GM23338 (cell line): ENCODE measurements around the gene UNC93B1. TPM values are rescaled to one million over a fixed set of nuclear protein-coding genes. Genes with fewer than 3 reads are reported as not detected.

Experiments
- ATAC-seq: fragments of 200-7000 bp; cut with Tn5 transposase; 3 replicates; pipeline ENCODE4 v1.9.1; 2020
- DNase-seq: peaks from one replicate; pipeline ENCODE4 v3.0.0-alpha.2; 2015; ENCODE audit warnings: low spot score
- H2AFZ ChIP-seq: fragments of 200-600 bp; sonication (generic); 2 replicates; pipeline ENCODE4 v1.8.0; 2016; ENCODE audit warnings: antibody characterized with exemption, mild to moderate bottlenecking, moderate library complexity
- H3F3A ChIP-seq: fragments of 200-600 bp; sonication (generic); replicated peaks from 2 replicates; pipeline ENCODE4 v1.8.0; 2017; ENCODE audit warnings: antibody characterized with exemption, mixed run types, low read depth
- H3K27ac ChIP-seq: fragments of 200-600 bp; sonication (generic); 2 replicates; pipeline ENCODE4 v1.6.1; 2016; ENCODE audit warnings: low read depth
- H3K27me3 ChIP-seq: fragments of 200-600 bp; sonication (generic); 2 replicates; pipeline ENCODE4 v1.8.0; 2016; ENCODE audit warnings: mild to moderate bottlenecking, mixed run types, moderate library complexity; ENCODE audit not compliant: insufficient read depth
- H3K36me3 ChIP-seq: fragments of 200-600 bp; sonication (generic); 2 replicates; pipeline ENCODE4 v1.8.0; 2016; ENCODE audit warnings: mild to moderate bottlenecking; ENCODE audit not compliant: insufficient read depth
- H3K4me1 ChIP-seq: fragments of 200-600 bp; sonication (generic); 2 replicates; pipeline ENCODE4 v1.8.0; 2016; ENCODE audit warnings: mild to moderate bottlenecking, moderate library complexity; ENCODE audit not compliant: insufficient read depth
- H3K4me2 ChIP-seq: fragments of 200-600 bp; sonication (generic); 2 replicates; pipeline ENCODE4 v1.7.1; 2017; ENCODE audit warnings: mixed run types
- H3K4me3 ChIP-seq: fragments of 200-600 bp; sonication (generic); 2 replicates; pipeline ENCODE4 v1.6.1; 2016; ENCODE audit warnings: mixed run types
- H3K79me2 ChIP-seq: fragments of 200-600 bp; sonication (generic); replicated peaks from 2 replicates; pipeline ENCODE4 v1.8.0; 2017; ENCODE audit warnings: mild to moderate bottlenecking; ENCODE audit not compliant: insufficient read depth
- H3K9me2 ChIP-seq: fragments of 200-600 bp; sonication (generic); 2 replicates; pipeline ENCODE4 v1.8.0; 2017; ENCODE audit not compliant: insufficient read depth
- H4K20me1 ChIP-seq: fragments of 200-600 bp; sonication (generic); replicated peaks from 2 replicates; pipeline ENCODE4 v1.8.0; 2017; ENCODE audit warnings: mild to moderate bottlenecking; ENCODE audit not compliant: insufficient read depth
- H3K27ac Mint-ChIP-seq: 2 replicates; pipeline ENCODE4 v1.8.0; 2020; ENCODE audit warnings: inconsistent platforms, mild to moderate bottlenecking, moderate library complexity, mixed read lengths
- H3K27me3 Mint-ChIP-seq: 3 replicates; pipeline ENCODE4 v1.8.0; 2022; ENCODE audit warnings: low read depth, mild to moderate bottlenecking, moderate library complexity, mixed read lengths, inconsistent platforms; ENCODE audit not compliant: insufficient read depth, poor library complexity
- H3K36me3 Mint-ChIP-seq: 3 replicates; pipeline ENCODE4 v1.8.0; 2021; ENCODE audit warnings: low read depth, mild to moderate bottlenecking, inconsistent platforms, moderate library complexity, mixed read lengths
- H3K4me1 Mint-ChIP-seq: 3 replicates; pipeline ENCODE4 v1.8.0; 2020; ENCODE audit warnings: mild to moderate bottlenecking, inconsistent platforms, mixed read lengths
- H3K4me3 Mint-ChIP-seq: 3 replicates; pipeline ENCODE4 v1.8.0; 2021; ENCODE audit warnings: moderate library complexity, mild to moderate bottlenecking, inconsistent platforms, mixed read lengths
- H3K9me3 Mint-ChIP-seq: 3 replicates; pipeline ENCODE4 v1.8.0; 2020; ENCODE audit warnings: moderate library complexity, mild to moderate bottlenecking, inconsistent platforms, mixed read lengths
- EZH2 ChIP-seq: fragments of 200-600 bp; sonication (generic); IDR thresholded peaks from one replicate; pipeline ENCODE4 v1.8.0; 2017; ENCODE audit warnings: antibody characterized with exemption, mild to moderate bottlenecking, low read depth; ENCODE audit not compliant: unreplicated experiment
- EZH2phosphoT487 ChIP-seq: fragments of 200-600 bp; sonication (generic); IDR thresholded peaks from one replicate; pipeline ENCODE4 v1.8.1; 2018; ENCODE audit warnings: antibody characterized with exemption; ENCODE audit not compliant: unreplicated experiment
- JUNB ChIP-seq: IDR thresholded peaks from one replicate; pipeline ENCODE4 v1.6.1; 2016; ENCODE audit warnings: antibody characterized with exemption; ENCODE audit not compliant: unreplicated experiment
- POLR2AphosphoS5 ChIP-seq: IDR thresholded peaks from 2 replicates; pipeline ENCODE4 v1.6.1; 2016; ENCODE audit warnings: antibody characterized with exemption, low read depth
- STAT1 ChIP-seq: IDR thresholded peaks from one replicate; pipeline ENCODE4 v1.6.1; 2016; ENCODE audit warnings: antibody characterized with exemption; ENCODE audit not compliant: unreplicated experiment
- ZNF114 ChIP-seq: fragments of 250-450 bp; sonication (Bioruptor Pico); IDR thresholded peaks from 2 replicates; pipeline ENCODE4 v1.5.0; 2020; ENCODE audit warnings: mild to moderate bottlenecking, moderate library complexity
- ZNF331 ChIP-seq: fragments of 250-450 bp; sonication (Bioruptor Pico); IDR thresholded peaks from 2 replicates; pipeline ENCODE4 v1.5.0; 2020; ENCODE audit warnings: low read depth, mild to moderate bottlenecking, moderate library complexity
- polyA plus RNA-seq: library from polyadenylated mRNA; unstranded; fragments of >200 nt; fragmentation: Nextera tagmentation; extraction: Ambion mirVana; gene quantifications from 2 replicates; pipeline ENCODE4 v1.2.1, GENCODE V29; 2016
- total RNA-seq: library from RNA; depleted of rRNA; stranded (reverse); fragments of >200 nt; shearing (Covaris generic); gene quantifications from 2 replicates; pipeline ENCODE4 v1.2.3, GENCODE V29; 2014
- TF ChIP-seq, protein P1 (sequence below): IDR thresholded peaks from 2 replicates; pipeline ENCODE4 v1.6.1; 2016; ENCODE audit warnings: antibody characterized with exemption
- TF ChIP-seq, protein P2 (sequence below): fragments of 250-450 bp; sonication (Bioruptor Pico); IDR thresholded peaks from 2 replicates; pipeline ENCODE4 v1.5.0; 2020; ENCODE audit warnings: mild to moderate bottlenecking, moderate library complexity
- TF ChIP-seq, protein P3 (sequence below), 2 experiments: fragments of 200-600 bp in 1 of 2; sonication (generic) in 1 of 2; conservative IDR thresholded peaks; 2 replicates each; pipeline versions ENCODE4 v1.5.1 to v1.6.1; 2016 to 2017; ENCODE audit warnings: antibody characterized with exemption in 2 of 2, low read depth in 2 of 2, mild to moderate bottlenecking in 2 of 2, moderate library complexity in 1 of 2

UNC93B1 gene
- total and polyA plus RNA-seq, 2 experiments from 2014 or later, result 16.2 to 34.4 TPM

GRCh38 chr11:68012843-68013610 lies 9.1 kb upstream of the UNC93B1 start:
- H3K36me3 Mint-ChIP-seq, result no peaks in the 10 kb centered on the region
- H3K27me3 Mint-ChIP-seq, result peaks cover 8% of the 10 kb centered on the region
- no peaks in the 10 kb centered on the region for H3K27me3 ChIP-seq
- no peak overlapping the region for H3K4me3 ChIP-seq
- 0 out of 2 replicates have a peak, but pooled peaks cover 4% of the 10 kb centered on the region for H3F3A ChIP-seq
- H3K9me3 Mint-ChIP-seq, result no peaks in the 10 kb centered on the region
- H3K4me1 ChIP-seq, result peaks cover 12% of the 10 kb centered on the region
- H3K27ac ChIP-seq, result no peak overlapping the region
- H3K9me2 ChIP-seq, result no peaks in the 10 kb centered on the region
- no peak overlapping the region for H3K27ac Mint-ChIP-seq
- no peaks in the 10 kb centered on the region for H3K79me2 ChIP-seq
- DNase-seq (no peak), ATAC-seq (no peak)
- H3K4me2 ChIP-seq, result no peak overlapping the region
- no peaks in the 10 kb centered on the region for H3K36me3 ChIP-seq
- peaks cover 26% of the 10 kb centered on the region for H3K4me1 Mint-ChIP-seq
- TF ChIP-seq, protein P1, sequence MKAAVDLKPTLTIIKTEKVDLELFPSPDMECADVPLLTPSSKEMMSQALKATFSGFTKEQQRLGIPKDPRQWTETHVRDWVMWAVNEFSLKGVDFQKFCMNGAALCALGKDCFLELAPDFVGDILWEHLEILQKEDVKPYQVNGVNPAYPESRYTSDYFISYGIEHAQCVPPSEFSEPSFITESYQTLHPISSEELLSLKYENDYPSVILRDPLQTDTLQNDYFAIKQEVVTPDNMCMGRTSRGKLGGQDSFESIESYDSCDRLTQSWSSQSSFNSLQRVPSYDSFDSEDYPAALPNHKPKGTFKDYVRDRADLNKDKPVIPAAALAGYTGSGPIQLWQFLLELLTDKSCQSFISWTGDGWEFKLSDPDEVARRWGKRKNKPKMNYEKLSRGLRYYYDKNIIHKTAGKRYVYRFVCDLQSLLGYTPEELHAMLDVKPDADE, result no peak
- TF ChIP-seq, protein P2, sequence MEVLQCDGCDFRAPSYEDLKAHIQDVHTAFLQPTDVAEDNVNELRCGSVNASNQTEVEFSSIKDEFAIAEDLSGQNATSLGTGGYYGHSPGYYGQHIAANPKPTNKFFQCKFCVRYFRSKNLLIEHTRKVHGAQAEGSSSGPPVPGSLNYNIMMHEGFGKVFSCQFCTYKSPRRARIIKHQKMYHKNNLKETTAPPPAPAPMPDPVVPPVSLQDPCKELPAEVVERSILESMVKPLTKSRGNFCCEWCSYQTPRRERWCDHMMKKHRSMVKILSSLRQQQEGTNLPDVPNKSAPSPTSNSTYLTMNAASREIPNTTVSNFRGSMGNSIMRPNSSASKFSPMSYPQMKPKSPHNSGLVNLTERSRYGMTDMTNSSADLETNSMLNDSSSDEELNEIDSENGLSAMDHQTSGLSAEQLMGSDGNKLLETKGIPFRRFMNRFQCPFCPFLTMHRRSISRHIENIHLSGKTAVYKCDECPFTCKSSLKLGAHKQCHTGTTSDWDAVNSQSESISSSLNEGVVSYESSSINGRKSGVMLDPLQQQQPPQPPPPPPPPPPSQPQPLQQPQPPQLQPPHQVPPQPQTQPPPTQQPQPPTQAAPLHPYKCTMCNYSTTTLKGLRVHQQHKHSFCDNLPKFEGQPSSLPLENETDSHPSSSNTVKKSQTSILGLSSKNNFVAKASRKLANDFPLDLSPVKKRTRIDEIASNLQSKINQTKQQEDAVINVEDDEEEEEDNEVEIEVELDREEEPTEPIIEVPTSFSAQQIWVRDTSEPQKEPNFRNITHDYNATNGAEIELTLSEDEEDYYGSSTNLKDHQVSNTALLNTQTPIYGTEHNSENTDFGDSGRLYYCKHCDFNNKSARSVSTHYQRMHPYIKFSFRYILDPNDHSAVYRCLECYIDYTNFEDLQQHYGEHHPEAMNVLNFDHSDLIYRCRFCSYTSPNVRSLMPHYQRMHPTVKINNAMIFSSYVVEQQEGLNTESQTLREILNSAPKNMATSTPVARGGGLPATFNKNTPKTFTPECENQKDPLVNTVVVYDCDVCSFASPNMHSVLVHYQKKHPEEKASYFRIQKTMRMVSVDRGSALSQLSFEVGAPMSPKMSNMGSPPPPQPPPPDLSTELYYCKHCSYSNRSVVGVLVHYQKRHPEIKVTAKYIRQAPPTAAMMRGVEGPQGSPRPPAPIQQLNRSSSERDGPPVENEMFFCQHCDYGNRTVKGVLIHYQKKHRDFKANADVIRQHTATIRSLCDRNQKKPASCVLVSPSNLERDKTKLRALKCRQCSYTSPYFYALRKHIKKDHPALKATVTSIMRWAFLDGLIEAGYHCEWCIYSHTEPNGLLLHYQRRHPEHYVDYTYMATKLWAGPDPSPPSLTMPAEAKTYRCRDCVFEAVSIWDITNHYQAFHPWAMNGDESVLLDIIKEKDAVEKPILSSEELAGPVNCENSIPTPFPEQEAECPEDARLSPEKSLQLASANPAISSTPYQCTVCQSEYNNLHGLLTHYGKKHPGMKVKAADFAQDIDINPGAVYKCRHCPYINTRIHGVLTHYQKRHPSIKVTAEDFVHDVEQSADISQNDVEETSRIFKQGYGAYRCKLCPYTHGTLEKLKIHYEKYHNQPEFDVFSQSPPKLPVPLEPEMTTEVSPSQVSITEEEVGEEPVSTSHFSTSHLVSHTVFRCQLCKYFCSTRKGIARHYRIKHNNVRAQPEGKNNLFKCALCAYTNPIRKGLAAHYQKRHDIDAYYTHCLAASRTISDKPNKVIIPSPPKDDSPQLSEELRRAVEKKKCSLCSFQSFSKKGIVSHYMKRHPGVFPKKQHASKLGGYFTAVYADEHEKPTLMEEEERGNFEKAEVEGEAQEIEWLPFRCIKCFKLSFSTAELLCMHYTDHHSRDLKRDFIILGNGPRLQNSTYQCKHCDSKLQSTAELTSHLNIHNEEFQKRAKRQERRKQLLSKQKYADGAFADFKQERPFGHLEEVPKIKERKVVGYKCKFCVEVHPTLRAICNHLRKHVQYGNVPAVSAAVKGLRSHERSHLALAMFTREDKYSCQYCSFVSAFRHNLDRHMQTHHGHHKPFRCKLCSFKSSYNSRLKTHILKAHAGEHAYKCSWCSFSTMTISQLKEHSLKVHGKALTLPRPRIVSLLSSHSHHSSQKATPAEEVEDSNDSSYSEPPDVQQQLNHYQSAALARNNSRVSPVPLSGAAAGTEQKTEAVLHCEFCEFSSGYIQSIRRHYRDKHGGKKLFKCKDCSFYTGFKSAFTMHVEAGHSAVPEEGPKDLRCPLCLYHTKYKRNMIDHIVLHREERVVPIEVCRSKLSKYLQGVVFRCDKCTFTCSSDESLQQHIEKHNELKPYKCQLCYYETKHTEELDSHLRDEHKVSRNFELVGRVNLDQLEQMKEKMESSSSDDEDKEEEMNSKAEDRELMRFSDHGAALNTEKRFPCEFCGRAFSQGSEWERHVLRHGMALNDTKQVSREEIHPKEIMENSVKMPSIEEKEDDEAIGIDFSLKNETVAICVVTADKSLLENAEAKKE (CRISPR knock-in tag), result no peak
- no peak for TF ChIP-seq ZNF114 (CRISPR knock-in tag)
- TF ChIP-seq, protein P3, sequence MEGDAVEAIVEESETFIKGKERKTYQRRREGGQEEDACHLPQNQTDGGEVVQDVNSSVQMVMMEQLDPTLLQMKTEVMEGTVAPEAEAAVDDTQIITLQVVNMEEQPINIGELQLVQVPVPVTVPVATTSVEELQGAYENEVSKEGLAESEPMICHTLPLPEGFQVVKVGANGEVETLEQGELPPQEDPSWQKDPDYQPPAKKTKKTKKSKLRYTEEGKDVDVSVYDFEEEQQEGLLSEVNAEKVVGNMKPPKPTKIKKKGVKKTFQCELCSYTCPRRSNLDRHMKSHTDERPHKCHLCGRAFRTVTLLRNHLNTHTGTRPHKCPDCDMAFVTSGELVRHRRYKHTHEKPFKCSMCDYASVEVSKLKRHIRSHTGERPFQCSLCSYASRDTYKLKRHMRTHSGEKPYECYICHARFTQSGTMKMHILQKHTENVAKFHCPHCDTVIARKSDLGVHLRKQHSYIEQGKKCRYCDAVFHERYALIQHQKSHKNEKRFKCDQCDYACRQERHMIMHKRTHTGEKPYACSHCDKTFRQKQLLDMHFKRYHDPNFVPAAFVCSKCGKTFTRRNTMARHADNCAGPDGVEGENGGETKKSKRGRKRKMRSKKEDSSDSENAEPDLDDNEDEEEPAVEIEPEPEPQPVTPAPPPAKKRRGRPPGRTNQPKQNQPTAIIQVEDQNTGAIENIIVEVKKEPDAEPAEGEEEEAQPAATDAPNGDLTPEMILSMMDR (conservative IDR thresholded peaks at IDR 0.05; ENCODE audit: low read depth in 2 of 2), result no peak
- TF ChIP-seq EZH2phosphoT487, result no peak
- no peak for TF ChIP-seq STAT1
- TF ChIP-seq ZNF331 (CRISPR knock-in tag), result no peak
- TF ChIP-seq EZH2, result no peak
- TF ChIP-seq POLR2AphosphoS5, result no peak
- TF ChIP-seq JUNB, result no peak
- H4K20me1 ChIP-seq, result no peaks in the 10 kb centered on the region
- H2AFZ ChIP-seq, result no peak overlapping the region
- no peak overlapping the region for H3K4me3 Mint-ChIP-seq
